HepG2 (cell line): Measurements from ENCODE around the gene SOX21. TPM values are rescaled to one million over a fixed set of nuclear protein-coding genes. Genes with fewer than 3 reads are reported as not detected.

Experiments
- ATAC-seq: fragments of 200-7000 bp; cut with Tn5 transposase; 3 replicates; pipeline ENCODE4 v1.9.1; 2020; ENCODE audit warnings: mild to moderate bottlenecking, moderate library complexity
- BruUV-seq: library from RNA; stranded (reverse); fragments of 400-500 nt; replicated peaks from 2 replicates; lab custom pipeline; 2021; lab: Mats Ljungman, UMichigan
- CTCF ChIA-PET: fragments of 300-600 bp; formaldehyde crosslinking; extraction: SDS; loops from one replicate; lab custom pipeline; 2021; ENCODE audit warnings: low total read pairs, inconsistent platforms, low intra/inter-chr PET ratio; lab: Yijun Ruan, JAX
- POLR2A ChIA-PET: fragments of 350-600 bp; sonication (Branson Sonifier 250); formaldehyde crosslinking; loops from one replicate; lab custom pipeline; 2020; ENCODE audit warnings: antibody characterized with exemption, inconsistent platforms; lab: Yijun Ruan, JAX
- DNase-seq: peaks from one replicate; pipeline ENCODE4 v3.0.0-alpha.2; 2015; ENCODE audit warnings: low spot score
- FAIRE-seq: peaks from 3 replicates; lab custom pipeline; 2011; peaks lifted over from hg19 to GRCh38; lab: Jason Lieb, UNC
- H2AFZ ChIP-seq: one replicate; pipeline ENCODE4 v1.6.1; 2011; ENCODE audit warnings: low read length, inconsistent platforms
- H3K27ac ChIP-seq: fragments of 300-600 bp; 3 replicates; pipeline ENCODE4 v1.8.0; 2011; ENCODE audit warnings: mixed run types, mild to moderate bottlenecking, mixed read lengths, low read length, inconsistent platforms; ENCODE audit not compliant: insufficient read depth; ENCODE audit errors: extremely low read length
- H3K27me3 ChIP-seq, 2 experiments: fragments of 200-600 bp in 1 of 2; 2 replicates in 1 of 2; 3 replicates in 1 of 2; pipeline versions ENCODE4 v1.6.0 to v1.8.0; 2011; ENCODE audit warnings: low read length in 2 of 2, mild to moderate bottlenecking in 2 of 2, moderate library complexity in 2 of 2, inconsistent platforms in 1 of 2; ENCODE audit not compliant: insufficient read depth in 2 of 2, control insufficient read depth in 1 of 2
- H3K36me3 ChIP-seq, 2 experiments: fragments of 200-600 bp in 1 of 2; replicated peaks in 1 of 2; 2 replicates in 1 of 2; 3 replicates in 1 of 2; pipeline versions ENCODE4 v1.5.1 to v1.8.0; 2011; ENCODE audit warnings: low read length in 2 of 2, inconsistent platforms in 1 of 2; ENCODE audit not compliant: insufficient read depth in 2 of 2, control insufficient read depth in 1 of 2
- H3K4me1 ChIP-seq: 2 replicates; pipeline ENCODE4 v1.5.1; 2012; ENCODE audit warnings: low read length, inconsistent platforms; ENCODE audit not compliant: insufficient read depth
- H3K4me2 ChIP-seq: 2 replicates; pipeline ENCODE4 v1.6.0; 2011; ENCODE audit warnings: low read depth, low read length, inconsistent platforms
- H3K4me3 ChIP-seq, 3 experiments: fragments of 200-600 bp in 1 of 3; sonication (generic), shearing (Covaris generic) in 1 of 3; replicated peaks in 1 of 3; 2 replicates each; pipeline ENCODE4 v1.5.1; 2011 to 2016; ENCODE audit warnings: low read length in 3 of 3, inconsistent platforms in 2 of 3, low read depth in 2 of 3, mild to moderate bottlenecking in 2 of 3, control low read depth in 1 of 3, mixed read lengths in 1 of 3; ENCODE audit not compliant: insufficient read depth in 1 of 3
- H3K79me2 ChIP-seq: one replicate; pipeline ENCODE4 v1.6.1; 2011; ENCODE audit warnings: low read length, inconsistent platforms; ENCODE audit not compliant: insufficient read depth
- H3K9ac ChIP-seq: 2 replicates; pipeline ENCODE4 v1.6.0; 2011; ENCODE audit warnings: mild to moderate bottlenecking, low read depth, low read length, inconsistent platforms; ENCODE audit not compliant: insufficient read depth
- H3K9me3 ChIP-seq: 2 replicates; pipeline ENCODE4 v1.5.1; 2012; ENCODE audit warnings: mild to moderate bottlenecking, low read length
- H4K20me1 ChIP-seq: 2 replicates; pipeline ENCODE4 v1.6.0; 2011; ENCODE audit warnings: inconsistent platforms, mild to moderate bottlenecking, low read length, moderate library complexity; ENCODE audit not compliant: insufficient read depth
- CENPT ChIP-seq: sonication (generic); formaldehyde crosslinking; IDR thresholded peaks from 2 replicates; pipeline ENCODE4 v1.8.0; 2022; ENCODE audit warnings: low read depth, mild to moderate bottlenecking, moderate library complexity, missing genetic modification reagents
- GFI1 ChIP-seq: sonication (generic); formaldehyde crosslinking; IDR thresholded peaks from 2 replicates; pipeline ENCODE4 v1.5.0; 2020; ENCODE audit warnings: missing genetic modification reagents, mild to moderate bottlenecking, borderline replicate concordance
- HIVEP1 ChIP-seq: sonication (generic); formaldehyde crosslinking; IDR thresholded peaks from 2 replicates; pipeline ENCODE4 v1.4.0; 2020; ENCODE audit warnings: mild to moderate bottlenecking, missing genetic modification reagents
- HOMEZ ChIP-seq: IDR thresholded peaks from 2 replicates; pipeline ENCODE4 v1.6.1; 2016; ENCODE audit warnings: low read depth
- JUN ChIP-seq: sonication (generic); formaldehyde crosslinking; IDR thresholded peaks from 2 replicates; pipeline ENCODE4 v1.4.0; 2020; ENCODE audit warnings: mild to moderate bottlenecking, missing genetic modification reagents
- POLR2G ChIP-seq: fragments of 200-400 bp; formaldehyde crosslinking; IDR thresholded peaks from 2 replicates; pipeline ENCODE4 v1.6.1; 2018; ENCODE audit warnings: mild to moderate bottlenecking, low read depth, low read length, moderate library complexity
- PRMT3 ChIP-seq: sonication (generic); formaldehyde crosslinking; IDR thresholded peaks from 2 replicates; pipeline ENCODE4 v1.8.1; 2022; ENCODE audit warnings: low read depth, mild to moderate bottlenecking, moderate library complexity, missing genetic modification reagents, borderline replicate concordance
- THAP9 ChIP-seq: sonication (generic); formaldehyde crosslinking; IDR thresholded peaks from 2 replicates; pipeline ENCODE4; 2020; ENCODE audit warnings: missing genetic modification reagents, mild to moderate bottlenecking, borderline replicate concordance
- ZNF143 ChIP-seq: sonication (generic); formaldehyde crosslinking; IDR thresholded peaks from 2 replicates; pipeline ENCODE4 v1.4.0; 2020; ENCODE audit warnings: missing genetic modification reagents
- ZNF180 ChIP-seq: sonication (generic); formaldehyde crosslinking; IDR thresholded peaks from 2 replicates; pipeline ENCODE4 v1.4.0; 2020; ENCODE audit warnings: low read depth, missing genetic modification reagents, borderline replicate concordance
- ZNF296 ChIP-seq: sonication (generic); formaldehyde crosslinking; conservative IDR thresholded peaks from 2 replicates; pipeline ENCODE4 v1.5.0; 2020; ENCODE audit warnings: mild to moderate bottlenecking, missing genetic modification reagents
- ZNF34 ChIP-seq: sonication (generic); formaldehyde crosslinking; IDR thresholded peaks from 2 replicates; pipeline ENCODE4 v1.4.0; 2020; ENCODE audit warnings: mild to moderate bottlenecking, missing genetic modification reagents, borderline replicate concordance
- ZNF441 ChIP-seq: sonication (generic); formaldehyde crosslinking; IDR thresholded peaks from 2 replicates; pipeline ENCODE4 v1.7.0; 2021; ENCODE audit warnings: missing genetic modification reagents, borderline replicate concordance
- ZSCAN20 ChIP-seq: sonication (generic); formaldehyde crosslinking; IDR thresholded peaks from 2 replicates; pipeline ENCODE4 v1.4.0; 2020; ENCODE audit warnings: missing genetic modification reagents, mild to moderate bottlenecking, borderline replicate concordance
- WGBS: methylation state at CpG from one replicate; pipeline ENCODE4 v1.1.6; 2017; ENCODE audit warnings: low lambda C conversion rate; 5-methylcytosine and 5-hydroxymethylcytosine counted together
- in situ Hi-C: cut with HindIII; loops from 2 replicates; pipeline ENCODE4 v1.10.0; 2017; ENCODE audit warnings: low pct_unique_long_range_greater_than_20kb; ENCODE audit not compliant: extremely low pct_ligation_motif_present
- intact Hi-C: fragments of 100-400 bp; cut with micrococcal nuclease; formaldehyde crosslinking; loops from one replicate; pipeline ENCODE4 v1.10.0; 2022; ENCODE audit not compliant: unreplicated experiment
- polyA plus RNA-seq, 8 experiments: library from polyadenylated mRNA; depleted of rRNA in 3 of 8; stranded (reverse) in 7 of 8; unstranded in 1 of 8; fragments of >200 nt; fragmentation: Illumina TruSeq in 4 of 8; extraction: Trizol in 4 of 8; gene quantifications; 2 replicates each; pipeline versions ENCODE4 v1.2.1 to v1.2.3, GENCODE V29; 2011 to 2016; ENCODE audit warnings: low read depth in 4 of 8, missing spikeins in 1 of 8, mixed read lengths in 1 of 8; ENCODE audit not compliant: insufficient read depth in 1 of 8
- total RNA-seq, 5 experiments: library from RNA; depleted of rRNA; stranded (reverse); fragments of >200 nt; fragmentation: Illumina TruSeq; extraction: Trizol; gene quantifications; 2 replicates each; pipeline ENCODE4 v1.2.3, GENCODE V29; 2016; ENCODE audit warnings: low read depth in 1 of 5

The SOX21 gene
- total and polyA plus RNA-seq, 2 of the 13 experiments (the other 11 are each of a cell fraction or from before 2014, with no cell fraction given): not detected

GRCh38 chr13:94673851-94674250 is 38.5 kb downstream of the SOX21 start:
- 18% methylated on average over 5 of the region's 5 CpGs for WGBS
- intact Hi-C loops (loop anchor here (2.0 kb wide), 2 partner anchors 487 to 805 kb away; no protein-coding TSS in a partner anchor), in situ Hi-C loops (loop anchor here (25.0 kb wide), 1 partner anchor 738 kb away; no protein-coding TSS in a partner anchor)
- H3K4me3 ChIP-seq: no peak overlapping the region
- FAIRE-seq (no peak), ATAC-seq (no peak), DNase-seq (no peak)
- no peak overlapping the region for H2AFZ ChIP-seq
- H3K27me3 ChIP-seq: peaks cover 1 to 2% of the 10 kb centered on the region in 2 experiments; a peak in 2 of 5 replicates
- ChIA-PET CTCF (interaction anchor here (1.0 kb wide), 1 partner anchor 730 kb away, joined by 5 read pairs; no protein-coding TSS in a partner anchor), POLR2A (no interaction called here)
- no TSS peak for BruUV-seq
- no peaks in the 10 kb centered on the region for H3K36me3 ChIP-seq
- no peaks in the 10 kb centered on the region for H3K9me3 ChIP-seq
- TF ChIP-seq ZNF34 (CRISPR knock-in tag): no peak
- TF ChIP-seq ZNF143 (CRISPR knock-in tag): no peak
- TF ChIP-seq ZNF296 (CRISPR knock-in tag): no peak
- TF ChIP-seq JUN (CRISPR knock-in tag): no peak
- no peak for TF ChIP-seq ZSCAN20 (CRISPR knock-in tag)
- TF ChIP-seq GFI1 (CRISPR knock-in tag): no peak
- TF ChIP-seq HIVEP1 (CRISPR knock-in tag): no peak
- no peak for TF ChIP-seq CENPT (CRISPR knock-in tag)
- TF ChIP-seq ZNF441 (CRISPR knock-in tag): no peak
- no peak for TF ChIP-seq THAP9 (CRISPR knock-in tag)
- no peak for TF ChIP-seq ZNF180 (CRISPR knock-in tag)
- TF ChIP-seq HOMEZ: no peak
- no peak for TF ChIP-seq POLR2G
- no peak for TF ChIP-seq PRMT3
- no peak overlapping the region for H3K9ac ChIP-seq
- no peaks in the 10 kb centered on the region for H3K4me1 ChIP-seq
- no peak overlapping the region for H3K4me2 ChIP-seq
- H4K20me1 ChIP-seq: no peaks in the 10 kb centered on the region
- no peaks in the 10 kb centered on the region for H3K79me2 ChIP-seq
- H3K27ac ChIP-seq: no peak overlapping the region
